PFSK-1 (cell line): ENCODE results near the gene ERG28.

Experiments
- FOXP2 ChIP-seq: optimal IDR thresholded peaks from 2 replicates; pipeline ENCODE3; 2011; ENCODE audit warnings: borderline replicate concordance, control low read depth, inconsistent platforms; ENCODE audit not compliant: insufficient read depth; ENCODE audit errors: extremely low read length, extremely low read depth
- POLR2AphosphoS5 ChIP-seq: IDR thresholded peaks from 2 replicates; pipeline ENCODE4 v1.6.1; 2012; ENCODE audit warnings: low read depth, mild to moderate bottlenecking, control low read depth, low read length, moderate library complexity
- REST ChIP-seq, 2 experiments: IDR thresholded peaks; 2 replicates each; pipeline versions ENCODE4 v1.6.1 to v1.8.0; 2011 to 2012; ENCODE audit warnings: low read depth in 2 of 2, low read length in 2 of 2, control low read depth in 1 of 2, inconsistent platforms in 1 of 2, mild to moderate bottlenecking in 1 of 2, moderate library complexity in 1 of 2; ENCODE audit not compliant: insufficient read depth in 1 of 2
- SIN3A ChIP-seq: IDR thresholded peaks from 2 replicates; pipeline ENCODE4 v1.6.1; 2012; ENCODE audit warnings: mild to moderate bottlenecking, low read length, moderate library complexity, borderline replicate concordance; ENCODE audit not compliant: insufficient read depth
- TAF1 ChIP-seq: IDR thresholded peaks from 2 replicates; pipeline ENCODE4 v1.6.1; 2012; ENCODE audit warnings: low read length, control low read depth, borderline replicate concordance; ENCODE audit not compliant: insufficient read depth

Gene ERG28

GRCh38 chr14:75697386-75697785 is 36.7 kb upstream of the ERG28 start:
- TF ChIP-seq POLR2AphosphoS5 (no peak), FOXP2 (no peak), SIN3A (no peak), TAF1 (no peak), REST (IDR thresholded peaks at IDR 0.05; ENCODE audit: insufficient read depth in 1 of 2, low read depth in 2 of 2, low read length in 2 of 2) (no peak)

GRCh38 chr14:75690010-75690409 is 29.3 kb upstream of the ERG28 start:
- TF ChIP-seq REST (IDR thresholded peaks at IDR 0.05; ENCODE audit: insufficient read depth in 1 of 2, low read depth in 2 of 2, low read length in 2 of 2) = no peak
- TF ChIP-seq FOXP2 = no peak
- no peak for TF ChIP-seq POLR2AphosphoS5
- no peak for TF ChIP-seq TAF1
- no peak for TF ChIP-seq SIN3A

- TF ChIP-seq SIN3A (no peak), TAF1 (no peak), FOXP2 (no peak), REST (IDR thresholded peaks at IDR 0.05; ENCODE audit: insufficient read depth in 1 of 2, low read depth in 2 of 2, low read length in 2 of 2) (no peak), POLR2AphosphoS5 (no peak)
These were observed 28.3 kb upstream of the ERG28 start for GRCh38 chr14:75689012-75689411.

GRCh38 chr14:75685910-75686309 is 25.2 kb upstream of the ERG28 start:
- no peak for TF ChIP-seq SIN3A
- no peak for TF ChIP-seq FOXP2
- no peak for TF ChIP-seq TAF1
- no peak for TF ChIP-seq REST (IDR thresholded peaks at IDR 0.05; ENCODE audit: insufficient read depth in 1 of 2, low read depth in 2 of 2, low read length in 2 of 2)

GRCh38 chr14:75675265-75675960 is 14.7 kb upstream of the ERG28 start:
- TF ChIP-seq TAF1 (no peak), SIN3A (no peak), FOXP2 (no peak), REST (IDR thresholded peaks at IDR 0.05; ENCODE audit: insufficient read depth in 1 of 2, low read depth in 2 of 2, low read length in 2 of 2) (no peak), POLR2AphosphoS5 (no peak)
